ENCODE measurements around the gene CLN6. TPM values are rescaled to one million over a fixed set of nuclear protein-coding genes. Genes with fewer than 3 reads are reported as not detected.
"Not testable (repeated sequence)": the region's sequence is repeated elsewhere in the genome, so short reads cannot be mapped to it uniquely, and the experiment has no call there.

Gene CLN6
- total RNA-seq, 1 donor from 2014 or later, result 102 TPM

- Mint-ChIP-seq H3K36me3 (ENCODE audit: low read depth) (no peaks in the 10 kb centered on the region), H3K4me1 (no peaks in the 10 kb centered on the region), H3K9me3 (no peaks in the 10 kb centered on the region), H3K27ac (no peak overlapping the region), H3K27me3 (peaks cover 7% of the 10 kb centered on the region), H3K4me3 (no peak overlapping the region)
- intact Hi-C loops (cut with micrococcal nuclease), result no loop called here
- no peak for DNase-seq
These were observed 9.5 kb upstream of the CLN6 start for GRCh38 chr15:68239025-68239424.

- H3K4me1 Mint-ChIP-seq, result peaks cover 8% of the 10 kb centered on the region
These were observed 5.5 kb upstream of the CLN6 start for GRCh38 chr15:68235022-68235421.

GRCh38 chr15:68234520-68234919, 5.0 kb upstream of the CLN6 start:
- H3K36me3 Mint-ChIP-seq (ENCODE audit: low read depth); intact Hi-C loops (cut with micrococcal nuclease); H3K27ac Mint-ChIP-seq; H3K4me3 Mint-ChIP-seq; H3K9me3 Mint-ChIP-seq: not testable (repeated sequence)
- peak; percentile 43 for DNase-seq
- Mint-ChIP-seq H3K4me1 (peaks cover 11% of the 10 kb centered on the region), H3K27me3 (peaks cover 14% of the 10 kb centered on the region)

More at GRCh38 chr15:68235022-68235421, 5.5 kb upstream of the CLN6 start:
- intact Hi-C loops (cut with micrococcal nuclease), result no loop called here
- H3K27me3 Mint-ChIP-seq, result peaks cover 14% of the 10 kb centered on the region
- no peaks in the 10 kb centered on the region for H3K36me3 Mint-ChIP-seq (ENCODE audit: low read depth)
- DNase-seq, result peak; percentile 40
- no peak overlapping the region for H3K27ac Mint-ChIP-seq
- no peaks in the 10 kb centered on the region for H3K9me3 Mint-ChIP-seq
- no peak overlapping the region for H3K4me3 Mint-ChIP-seq

- intact Hi-C loops (cut with micrococcal nuclease), result no loop called here
These were observed 4.5 kb upstream of the CLN6 start for GRCh38 chr15:68234060-68234459.

GRCh38 chr15:68232937-68233336, 3.4 kb upstream of the CLN6 start:
- DNase-seq, result no peak
- H3K9me3 Mint-ChIP-seq, result no peaks in the 10 kb centered on the region
- intact Hi-C loops (cut with micrococcal nuclease), result no loop called here
- no peak overlapping the region for H3K27ac Mint-ChIP-seq
- peaks cover 19% of the 10 kb centered on the region for H3K4me1 Mint-ChIP-seq
- H3K27me3 Mint-ChIP-seq, result peaks cover 11% of the 10 kb centered on the region
- H3K36me3 Mint-ChIP-seq (ENCODE audit: low read depth), result peaks cover 8% of the 10 kb centered on the region
- H3K4me3 Mint-ChIP-seq, result no peak overlapping the region

More at GRCh38 chr15:68234060-68234459, 4.5 kb upstream of the CLN6 start:
- no peaks in the 10 kb centered on the region for H3K36me3 Mint-ChIP-seq (ENCODE audit: low read depth)
- H3K27ac Mint-ChIP-seq, result no peak overlapping the region
- H3K4me3 Mint-ChIP-seq, result no peak overlapping the region
- no peaks in the 10 kb centered on the region for H3K9me3 Mint-ChIP-seq
- H3K27me3 Mint-ChIP-seq, result peaks cover 14% of the 10 kb centered on the region
- peaks cover 11% of the 10 kb centered on the region for H3K4me1 Mint-ChIP-seq
- no peak for DNase-seq

- H3K27me3 Mint-ChIP-seq, result peaks cover 10% of the 10 kb centered on the region
- no peaks in the 10 kb centered on the region for H3K9me3 Mint-ChIP-seq
- no peak overlapping the region for H3K4me3 Mint-ChIP-seq
- peaks cover 11% of the 10 kb centered on the region for H3K36me3 Mint-ChIP-seq (ENCODE audit: low read depth)
- intact Hi-C loops (cut with micrococcal nuclease), result no loop called here
- H3K27ac Mint-ChIP-seq, result no peak overlapping the region
- DNase-seq, result no peak
- peaks cover 24% of the 10 kb centered on the region for H3K4me1 Mint-ChIP-seq
These were observed 2.9 kb upstream of the CLN6 start for GRCh38 chr15:68232449-68232848.

GRCh38 chr15:68231102-68231818, 1.7 kb upstream of the CLN6 start:
- H3K4me1 Mint-ChIP-seq, result peaks cover 28% of the 10 kb centered on the region
- H3K4me3 Mint-ChIP-seq, result peak overlapping the region; percentile 61
- H3K36me3 Mint-ChIP-seq (ENCODE audit: low read depth), result peaks cover 11% of the 10 kb centered on the region
- intact Hi-C loops (cut with micrococcal nuclease), result no loop called here
- H3K27me3 Mint-ChIP-seq, result peaks cover 7% of the 10 kb centered on the region
- peak overlapping the region; percentile 68 for H3K27ac Mint-ChIP-seq
- no peaks in the 10 kb centered on the region for H3K9me3 Mint-ChIP-seq
- peak; percentile 58 for DNase-seq

- no peaks in the 10 kb centered on the region for H3K9me3 Mint-ChIP-seq
- H3K4me3 Mint-ChIP-seq, result peak overlapping the region; percentile 91
- peaks cover 11% of the 10 kb centered on the region for H3K36me3 Mint-ChIP-seq (ENCODE audit: low read depth)
- peak overlapping the region; percentile 89 for H3K27ac Mint-ChIP-seq
- peak; percentile 58 for DNase-seq
- intact Hi-C loops (cut with micrococcal nuclease), result no loop called here
- H3K4me1 Mint-ChIP-seq, result peaks cover 29% of the 10 kb centered on the region
- H3K27me3 Mint-ChIP-seq, result peaks cover 7% of the 10 kb centered on the region
These were observed 901 bp upstream of the CLN6 start for GRCh38 chr15:68230157-68231100.

- H3K27me3 Mint-ChIP-seq, result peaks cover 7% of the 10 kb centered on the region
- peak overlapping the region; percentile 91 for H3K4me3 Mint-ChIP-seq
- H3K4me1 Mint-ChIP-seq, result peaks cover 40% of the 10 kb centered on the region
- no peaks in the 10 kb centered on the region for H3K9me3 Mint-ChIP-seq
- peaks cover 17% of the 10 kb centered on the region for H3K36me3 Mint-ChIP-seq (ENCODE audit: low read depth)
- H3K27ac Mint-ChIP-seq, result peak overlapping the region; percentile 89
- intact Hi-C loops (cut with micrococcal nuclease), result loop anchor here (1.0 kb wide), 2 partner anchors 48 to 175 kb away; partner anchors contain the start of genes FEM1B and PIAS1
- DNase-seq, result no peak
These were observed 550 bp downstream of the CLN6 start for GRCh38 chr15:68228971-68229385.

- Mint-ChIP-seq H3K27ac (peak overlapping the region; percentile 89), H3K36me3 (ENCODE audit: low read depth) (peaks cover 17% of the 10 kb centered on the region)
- intact Hi-C loops (cut with micrococcal nuclease), result no loop called here
These were observed 1.2 kb downstream of the CLN6 start for GRCh38 chr15:68228143-68228970.

GRCh38 chr15:68227643-68228142, 1.8 kb downstream of the CLN6 start:
- peak overlapping the region; percentile 91 for H3K4me3 Mint-ChIP-seq
- DNase-seq, result peak; percentile 53
- peaks cover 7% of the 10 kb centered on the region for H3K27me3 Mint-ChIP-seq
- H3K27ac Mint-ChIP-seq, result peak overlapping the region; percentile 60
- H3K9me3 Mint-ChIP-seq, result no peaks in the 10 kb centered on the region
- H3K4me1 Mint-ChIP-seq, result peaks cover 43% of the 10 kb centered on the region
- intact Hi-C loops (cut with micrococcal nuclease), result no loop called here
- H3K36me3 Mint-ChIP-seq (ENCODE audit: low read depth), result peaks cover 21% of the 10 kb centered on the region

More at GRCh38 chr15:68228143-68228970, 1.2 kb downstream of the CLN6 start:
- Mint-ChIP-seq H3K9me3 (no peaks in the 10 kb centered on the region), H3K4me1 (peaks cover 40% of the 10 kb centered on the region), H3K27me3 (peaks cover 7% of the 10 kb centered on the region), H3K4me3 (peak overlapping the region; percentile 91)
- peak; percentile 63 for DNase-seq

GRCh38 chr15:68225442-68225841, 4.1 kb downstream of the CLN6 start:
- H3K4me3 Mint-ChIP-seq; intact Hi-C loops (cut with micrococcal nuclease); H3K27me3 Mint-ChIP-seq; H3K27ac Mint-ChIP-seq; H3K9me3 Mint-ChIP-seq: not testable (repeated sequence)
- DNase-seq, result peak; percentile 54
- H3K36me3 Mint-ChIP-seq (ENCODE audit: low read depth), result peaks cover 24% of the 10 kb centered on the region
- peaks cover 40% of the 10 kb centered on the region for H3K4me1 Mint-ChIP-seq

Data from activated CD4-positive, alpha-beta T cell treated with anti-CD3 and anti-CD28 coated beads, Interleukin-2, amount 10 ng/mL, durations not matched to agents 24 days and 14 days (primary cell).